T-helper 1 cell (primary cell): ENCODE data around the gene BIN1.

ENCODE experiments used
- DNase-seq, 5 donors: peaks; one replicate each; pipeline ENCODE4 v3.0.0-alpha.2; 2012 to 2020
- total RNA-seq, 4 donors: gene quantifications; one replicate each; lab custom pipeline; 2026; lab: John Stamatoyannopoulos, UW

Gene BIN1
- 112 to 164 (median 142) reads per million in 4 donors for total RNA-seq

GRCh38 chr2:127106991-127107621 is at the start of gene BIN1:
BIN1 (minus strand) TSS chr2:127107154; CDS start chr2:127106943, 211 bp downstream.
- peak; percentile 18 to 77 (median 46) for DNase-seq

- no peak for DNase-seq
These were observed 49.0 kb upstream of the BIN1 start for GRCh38 chr2:127155947-127156346.

- DNase-seq = no peak
These were observed 48.2 kb upstream of the BIN1 start for GRCh38 chr2:127155028-127155581.

GRCh38 chr2:127154396-127154795 is 47.4 kb upstream of the BIN1 start:
- no peak for DNase-seq

GRCh38 chr2:127153691-127154158 is 46.8 kb upstream of the BIN1 start:
- no peak for DNase-seq

GRCh38 chr2:127150996-127151395 is 44.0 kb upstream of the BIN1 start:
- no peak for DNase-seq

- DNase-seq = no peak
These were observed 42.4 kb upstream of the BIN1 start for GRCh38 chr2:127149384-127149783.

- DNase-seq = no peak
These were observed 40.0 kb upstream of the BIN1 start for GRCh38 chr2:127146820-127147502.

GRCh38 chr2:127146071-127146725 is 39.2 kb upstream of the BIN1 start:
- no peak for DNase-seq

GRCh38 chr2:127145280-127145895 is 38.4 kb upstream of the BIN1 start:
- no peak for DNase-seq

GRCh38 chr2:127143841-127144782 is 37.2 kb upstream of the BIN1 start:
- no peak for DNase-seq

- DNase-seq = no peak
These were observed 36.0 kb upstream of the BIN1 start for GRCh38 chr2:127142663-127143630.

- DNase-seq = no peak
These were observed 33.6 kb upstream of the BIN1 start for GRCh38 chr2:127140538-127140937.

- DNase-seq = no peak
These were observed 32.8 kb upstream of the BIN1 start for GRCh38 chr2:127139766-127140165.

GRCh38 chr2:127138281-127138680 is 31.3 kb upstream of the BIN1 start:
- DNase-seq = no peak

- no peak for DNase-seq
These were observed 30.8 kb upstream of the BIN1 start for GRCh38 chr2:127137741-127138140.

- DNase-seq = no peak
These were observed 30.3 kb upstream of the BIN1 start for GRCh38 chr2:127137225-127137624.

GRCh38 chr2:127134833-127135830 is 28.2 kb upstream of the BIN1 start:
- DNase-seq = no peak

GRCh38 chr2:127134235-127134634 is 27.3 kb upstream of the BIN1 start:
- DNase-seq = no peak
